ENCODE data around the gene CBX4. TPM values are rescaled to one million over a fixed set of nuclear protein-coding genes. Genes with fewer than 3 reads are reported as not detected.

The CBX4 gene
- total and polyA plus RNA-seq, 2 of the 13 experiments (the other 11 are each of a cell fraction or from before 2014, with no cell fraction given), result 25.8 to 50.8 TPM

- TF ChIP-seq, protein P1, sequence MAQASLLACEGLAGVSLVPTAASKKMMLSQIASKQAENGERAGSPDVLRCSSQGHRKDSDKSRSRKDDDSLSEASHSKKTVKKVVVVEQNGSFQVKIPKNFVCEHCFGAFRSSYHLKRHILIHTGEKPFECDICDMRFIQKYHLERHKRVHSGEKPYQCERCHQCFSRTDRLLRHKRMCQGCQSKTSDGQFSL (CRISPR knock-in tag; IDR thresholded peaks at IDR 0.05), result 0 out of 2 replicates have a peak, but pooled peaks have one; percentile 9
- peak; percentile 19; the same call in 1 of the 2 replicates for TF ChIP-seq ZSCAN21 (CRISPR knock-in tag; IDR thresholded peaks at IDR 0.05; ENCODE audit: borderline replicate concordance)
- no peak for TF ChIP-seq GLI4 (CRISPR knock-in tag; IDR thresholded peaks at IDR 0.05; ENCODE audit: borderline replicate concordance)
- TF ChIP-seq NFE2 (CRISPR knock-in tag; IDR thresholded peaks at IDR 0.05), result no peak
- TF ChIP-seq, protein P2, sequence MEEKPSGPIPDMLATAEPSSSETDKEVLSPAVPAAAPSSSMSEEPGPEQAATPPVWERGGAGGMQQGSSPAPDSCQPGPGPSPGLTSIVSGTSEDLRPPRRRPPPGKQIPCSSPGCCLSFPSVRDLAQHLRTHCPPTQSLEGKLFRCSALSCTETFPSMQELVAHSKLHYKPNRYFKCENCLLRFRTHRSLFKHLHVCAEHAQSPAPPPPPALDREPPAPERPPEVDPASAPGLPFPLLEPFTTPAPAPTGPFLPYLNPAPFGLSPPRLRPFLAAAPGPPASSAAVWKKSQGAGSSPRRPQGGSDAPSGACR (CRISPR knock-in tag; IDR thresholded peaks at IDR 0.05), result 0 out of 2 replicates have a peak, but pooled peaks have one; percentile 13
- TF ChIP-seq YEATS4 (CRISPR knock-in tag; IDR thresholded peaks at IDR 0.05; ENCODE audit: borderline replicate concordance), result 0 out of 2 replicates have a peak, but pooled peaks have one; percentile 5
- TF ChIP-seq TAF15 (IDR thresholded peaks at IDR 0.05; ENCODE audit: low read depth, low read length, poor library complexity, severe bottlenecking), result no peak
- TF ChIP-seq, protein P3, sequence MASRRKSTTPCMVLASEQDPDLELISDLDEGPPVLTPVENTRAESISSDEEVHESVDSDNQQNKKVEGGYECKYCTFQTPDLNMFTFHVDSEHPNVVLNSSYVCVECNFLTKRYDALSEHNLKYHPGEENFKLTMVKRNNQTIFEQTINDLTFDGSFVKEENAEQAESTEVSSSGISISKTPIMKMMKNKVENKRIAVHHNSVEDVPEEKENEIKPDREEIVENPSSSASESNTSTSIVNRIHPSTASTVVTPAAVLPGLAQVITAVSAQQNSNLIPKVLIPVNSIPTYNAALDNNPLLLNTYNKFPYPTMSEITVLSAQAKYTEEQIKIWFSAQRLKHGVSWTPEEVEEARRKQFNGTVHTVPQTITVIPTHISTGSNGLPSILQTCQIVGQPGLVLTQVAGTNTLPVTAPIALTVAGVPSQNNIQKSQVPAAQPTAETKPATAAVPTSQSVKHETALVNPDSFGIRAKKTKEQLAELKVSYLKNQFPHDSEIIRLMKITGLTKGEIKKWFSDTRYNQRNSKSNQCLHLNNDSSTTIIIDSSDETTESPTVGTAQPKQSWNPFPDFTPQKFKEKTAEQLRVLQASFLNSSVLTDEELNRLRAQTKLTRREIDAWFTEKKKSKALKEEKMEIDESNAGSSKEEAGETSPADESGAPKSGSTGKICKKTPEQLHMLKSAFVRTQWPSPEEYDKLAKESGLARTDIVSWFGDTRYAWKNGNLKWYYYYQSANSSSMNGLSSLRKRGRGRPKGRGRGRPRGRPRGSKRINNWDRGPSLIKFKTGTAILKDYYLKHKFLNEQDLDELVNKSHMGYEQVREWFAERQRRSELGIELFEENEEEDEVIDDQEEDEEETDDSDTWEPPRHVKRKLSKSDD (CRISPR knock-in tag; IDR thresholded peaks at IDR 0.05; ENCODE audit: low read depth), result 0 out of 2 replicates have a peak, but pooled peaks have one; percentile 27
- TF ChIP-seq JUND (CRISPR knock-in tag; IDR thresholded peaks at IDR 0.05), result no peak
- TF ChIP-seq, protein P4, sequence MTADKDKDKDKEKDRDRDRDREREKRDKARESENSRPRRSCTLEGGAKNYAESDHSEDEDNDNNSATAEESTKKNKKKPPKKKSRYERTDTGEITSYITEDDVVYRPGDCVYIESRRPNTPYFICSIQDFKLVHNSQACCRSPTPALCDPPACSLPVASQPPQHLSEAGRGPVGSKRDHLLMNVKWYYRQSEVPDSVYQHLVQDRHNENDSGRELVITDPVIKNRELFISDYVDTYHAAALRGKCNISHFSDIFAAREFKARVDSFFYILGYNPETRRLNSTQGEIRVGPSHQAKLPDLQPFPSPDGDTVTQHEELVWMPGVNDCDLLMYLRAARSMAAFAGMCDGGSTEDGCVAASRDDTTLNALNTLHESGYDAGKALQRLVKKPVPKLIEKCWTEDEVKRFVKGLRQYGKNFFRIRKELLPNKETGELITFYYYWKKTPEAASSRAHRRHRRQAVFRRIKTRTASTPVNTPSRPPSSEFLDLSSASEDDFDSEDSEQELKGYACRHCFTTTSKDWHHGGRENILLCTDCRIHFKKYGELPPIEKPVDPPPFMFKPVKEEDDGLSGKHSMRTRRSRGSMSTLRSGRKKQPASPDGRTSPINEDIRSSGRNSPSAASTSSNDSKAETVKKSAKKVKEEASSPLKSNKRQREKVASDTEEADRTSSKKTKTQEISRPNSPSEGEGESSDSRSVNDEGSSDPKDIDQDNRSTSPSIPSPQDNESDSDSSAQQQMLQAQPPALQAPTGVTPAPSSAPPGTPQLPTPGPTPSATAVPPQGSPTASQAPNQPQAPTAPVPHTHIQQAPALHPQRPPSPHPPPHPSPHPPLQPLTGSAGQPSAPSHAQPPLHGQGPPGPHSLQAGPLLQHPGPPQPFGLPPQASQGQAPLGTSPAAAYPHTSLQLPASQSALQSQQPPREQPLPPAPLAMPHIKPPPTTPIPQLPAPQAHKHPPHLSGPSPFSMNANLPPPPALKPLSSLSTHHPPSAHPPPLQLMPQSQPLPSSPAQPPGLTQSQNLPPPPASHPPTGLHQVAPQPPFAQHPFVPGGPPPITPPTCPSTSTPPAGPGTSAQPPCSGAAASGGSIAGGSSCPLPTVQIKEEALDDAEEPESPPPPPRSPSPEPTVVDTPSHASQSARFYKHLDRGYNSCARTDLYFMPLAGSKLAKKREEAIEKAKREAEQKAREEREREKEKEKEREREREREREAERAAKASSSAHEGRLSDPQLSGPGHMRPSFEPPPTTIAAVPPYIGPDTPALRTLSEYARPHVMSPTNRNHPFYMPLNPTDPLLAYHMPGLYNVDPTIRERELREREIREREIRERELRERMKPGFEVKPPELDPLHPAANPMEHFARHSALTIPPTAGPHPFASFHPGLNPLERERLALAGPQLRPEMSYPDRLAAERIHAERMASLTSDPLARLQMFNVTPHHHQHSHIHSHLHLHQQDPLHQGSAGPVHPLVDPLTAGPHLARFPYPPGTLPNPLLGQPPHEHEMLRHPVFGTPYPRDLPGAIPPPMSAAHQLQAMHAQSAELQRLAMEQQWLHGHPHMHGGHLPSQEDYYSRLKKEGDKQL (CRISPR knock-in tag; IDR thresholded peaks at IDR 0.05; ENCODE audit: low read depth), result no peak
- no peak for TF ChIP-seq FLYWCH1 (CRISPR knock-in tag; IDR thresholded peaks at IDR 0.05)
- 0 out of 2 replicates have a peak, but pooled peaks have one; percentile 3 for TF ChIP-seq ZNF746 (CRISPR knock-in tag; IDR thresholded peaks at IDR 0.05)
- 0 out of 2 replicates have a peak, but pooled peaks have one; percentile 36 for TF ChIP-seq ZNF891 (CRISPR knock-in tag; IDR thresholded peaks at IDR 0.05)
- peak in 1 of 2 experiments; percentile 22; a peak in 1 of 4 replicates for TF ChIP-seq POLR2A (IDR thresholded peaks at IDR 0.05; ENCODE audit: insufficient read depth in 1 of 2, low read depth in 2 of 2, low read length in 2 of 2)
- peak; percentile 45; the same call in 1 of the 2 replicates for TF ChIP-seq ZNF274 (CRISPR knock-in tag; IDR thresholded peaks at IDR 0.05)
- 0 out of 2 replicates have a peak, but pooled peaks have one; percentile 41 for TF ChIP-seq RBFOX2 (IDR thresholded peaks at IDR 0.05; ENCODE audit: low read depth, low read length)
- 0 out of 2 replicates have a peak, but pooled peaks have one; percentile 21 for TF ChIP-seq REL (CRISPR knock-in tag; conservative IDR thresholded peaks at IDR 0.05)
Observed at GRCh38 chr17:79797492-79798298, 41.5 kb downstream of the CBX4 start (continued).
